Measurements from ENCODE around the gene APOL4.

APOL4 gene

DNA sequence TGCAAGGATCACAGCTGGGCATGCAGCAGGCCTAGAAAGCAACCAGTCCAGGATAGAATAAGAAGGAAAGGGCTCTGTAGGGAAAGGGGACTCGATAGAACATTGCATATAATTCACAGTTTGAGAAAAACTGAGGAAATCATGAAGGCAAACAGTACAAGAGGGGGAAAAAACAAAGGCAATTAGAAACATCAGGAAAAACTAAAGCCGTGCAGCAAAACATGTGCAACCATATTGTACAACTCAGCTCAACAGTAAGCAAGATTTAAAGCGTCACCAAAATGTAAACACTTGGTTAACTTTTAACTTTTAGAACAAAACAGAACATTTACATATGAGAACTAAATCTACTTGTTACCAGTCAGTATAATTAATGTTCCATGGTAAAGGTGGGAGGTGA, 49.5 kb downstream of the APOL4 start:
- peaks cover 4% of the 10 kb centered on the region for H3K4me1 ChIP-seq
- no peaks in the 10 kb centered on the region for H3K27me3 ChIP-seq
- H3K9me3 ChIP-seq: no peaks in the 10 kb centered on the region
- H3K36me3 ChIP-seq: no peaks in the 10 kb centered on the region
- TF ChIP-seq, protein P1, sequence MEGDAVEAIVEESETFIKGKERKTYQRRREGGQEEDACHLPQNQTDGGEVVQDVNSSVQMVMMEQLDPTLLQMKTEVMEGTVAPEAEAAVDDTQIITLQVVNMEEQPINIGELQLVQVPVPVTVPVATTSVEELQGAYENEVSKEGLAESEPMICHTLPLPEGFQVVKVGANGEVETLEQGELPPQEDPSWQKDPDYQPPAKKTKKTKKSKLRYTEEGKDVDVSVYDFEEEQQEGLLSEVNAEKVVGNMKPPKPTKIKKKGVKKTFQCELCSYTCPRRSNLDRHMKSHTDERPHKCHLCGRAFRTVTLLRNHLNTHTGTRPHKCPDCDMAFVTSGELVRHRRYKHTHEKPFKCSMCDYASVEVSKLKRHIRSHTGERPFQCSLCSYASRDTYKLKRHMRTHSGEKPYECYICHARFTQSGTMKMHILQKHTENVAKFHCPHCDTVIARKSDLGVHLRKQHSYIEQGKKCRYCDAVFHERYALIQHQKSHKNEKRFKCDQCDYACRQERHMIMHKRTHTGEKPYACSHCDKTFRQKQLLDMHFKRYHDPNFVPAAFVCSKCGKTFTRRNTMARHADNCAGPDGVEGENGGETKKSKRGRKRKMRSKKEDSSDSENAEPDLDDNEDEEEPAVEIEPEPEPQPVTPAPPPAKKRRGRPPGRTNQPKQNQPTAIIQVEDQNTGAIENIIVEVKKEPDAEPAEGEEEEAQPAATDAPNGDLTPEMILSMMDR (IDR thresholded peaks at IDR 0.05; ENCODE audit: low read depth, low read length): no peak
- H3K4me3 ChIP-seq (ENCODE audit: low read depth, low read length): no peak overlapping the region
- DNase-seq: no peak

DNA sequence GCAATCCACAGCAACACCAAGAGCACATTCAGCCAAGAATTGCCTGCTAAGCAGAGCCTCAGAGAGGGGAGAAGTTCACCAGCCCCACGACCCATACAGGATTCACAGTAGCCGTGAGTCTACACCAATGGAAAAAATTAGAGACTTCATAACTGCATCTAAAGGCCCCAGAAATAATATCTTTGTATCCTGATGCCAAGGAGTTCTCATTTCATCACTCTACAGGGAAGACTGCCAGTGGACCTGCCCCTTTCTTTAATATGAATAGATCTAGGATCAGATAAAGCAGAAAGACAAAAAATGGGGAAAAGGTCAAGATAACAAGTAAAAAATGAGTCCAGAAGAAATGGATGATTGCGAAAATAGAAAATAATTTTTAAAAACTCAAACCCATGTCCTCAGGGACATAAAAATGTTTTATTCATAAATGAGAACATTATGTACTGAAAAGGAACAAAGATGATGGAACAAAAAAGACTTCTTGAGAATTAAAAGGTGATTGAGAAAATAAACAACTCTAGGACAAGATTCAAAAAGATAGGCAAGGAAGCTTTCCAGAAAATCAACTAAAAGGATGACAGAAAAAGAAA, 50.5 kb downstream of the APOL4 start:
- no peak for DNase-seq
- Histone ChIP-seq H3K36me3 (no peaks in the 10 kb centered on the region), H3K4me3 (ENCODE audit: low read depth, low read length) (no peak overlapping the region), H3K27me3 (no peaks in the 10 kb centered on the region), H3K4me1 (peaks cover 5% of the 10 kb centered on the region), H3K9me3 (no peaks in the 10 kb centered on the region)
- TF ChIP-seq, protein P1 (IDR thresholded peaks at IDR 0.05; ENCODE audit: low read depth, low read length): no peak

DNA sequence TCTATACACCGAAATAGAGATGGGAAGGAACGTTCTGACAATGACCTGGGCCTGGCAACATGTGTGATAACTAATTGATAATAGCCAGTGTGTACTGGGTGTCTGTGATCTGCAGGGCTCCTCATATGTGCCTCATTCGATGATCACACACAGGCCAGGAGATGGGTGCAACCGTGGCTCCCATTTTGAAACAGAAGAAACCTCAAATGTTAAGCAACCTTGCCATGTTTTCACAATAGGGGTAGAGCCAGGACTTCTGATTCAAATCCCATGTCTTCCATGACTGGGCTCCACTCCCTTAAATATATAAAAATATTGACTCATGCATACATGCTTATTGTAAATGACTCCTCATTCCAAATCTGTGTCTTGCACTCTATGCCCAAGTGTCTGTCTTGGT, 52.2 kb downstream of the APOL4 start:
- TF ChIP-seq, protein P1 (IDR thresholded peaks at IDR 0.05; ENCODE audit: low read depth, low read length): no peak
- no peak overlapping the region for H3K4me3 ChIP-seq (ENCODE audit: low read depth, low read length)
- H3K4me1 ChIP-seq: peaks cover 5% of the 10 kb centered on the region
- H3K9me3 ChIP-seq: no peaks in the 10 kb centered on the region
- H3K36me3 ChIP-seq: no peaks in the 10 kb centered on the region
- no peaks in the 10 kb centered on the region for H3K27me3 ChIP-seq
- no peak for DNase-seq

DNA sequence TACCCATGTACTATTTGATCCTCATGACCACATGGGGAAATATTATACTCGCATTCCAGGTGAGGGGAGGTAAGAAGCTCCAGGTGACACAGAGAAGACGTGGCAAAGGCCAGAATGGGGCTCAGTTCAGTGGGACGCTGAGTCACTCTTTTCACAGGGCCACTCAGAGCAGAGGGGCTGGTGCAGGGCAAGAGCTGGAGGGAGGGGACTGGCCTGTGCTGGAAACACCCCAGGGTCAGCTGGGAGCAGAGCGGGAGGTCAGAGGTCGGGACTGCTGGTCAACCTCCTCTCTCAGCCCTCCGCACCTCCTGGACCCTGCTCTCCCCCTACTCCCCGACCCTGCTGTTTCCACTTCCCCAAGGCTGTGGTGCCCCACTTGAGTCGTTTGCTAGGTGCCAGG, 53.2 kb downstream of the APOL4 start:
- no peak overlapping the region for H3K4me3 ChIP-seq (ENCODE audit: low read depth, low read length)
- no peaks in the 10 kb centered on the region for H3K9me3 ChIP-seq
- no peaks in the 10 kb centered on the region for H3K36me3 ChIP-seq
- no peak for DNase-seq
- TF ChIP-seq, protein P1 (IDR thresholded peaks at IDR 0.05; ENCODE audit: low read depth, low read length): no peak
- peaks cover 5% of the 10 kb centered on the region for H3K4me1 ChIP-seq
- H3K27me3 ChIP-seq: no peaks in the 10 kb centered on the region

DNA sequence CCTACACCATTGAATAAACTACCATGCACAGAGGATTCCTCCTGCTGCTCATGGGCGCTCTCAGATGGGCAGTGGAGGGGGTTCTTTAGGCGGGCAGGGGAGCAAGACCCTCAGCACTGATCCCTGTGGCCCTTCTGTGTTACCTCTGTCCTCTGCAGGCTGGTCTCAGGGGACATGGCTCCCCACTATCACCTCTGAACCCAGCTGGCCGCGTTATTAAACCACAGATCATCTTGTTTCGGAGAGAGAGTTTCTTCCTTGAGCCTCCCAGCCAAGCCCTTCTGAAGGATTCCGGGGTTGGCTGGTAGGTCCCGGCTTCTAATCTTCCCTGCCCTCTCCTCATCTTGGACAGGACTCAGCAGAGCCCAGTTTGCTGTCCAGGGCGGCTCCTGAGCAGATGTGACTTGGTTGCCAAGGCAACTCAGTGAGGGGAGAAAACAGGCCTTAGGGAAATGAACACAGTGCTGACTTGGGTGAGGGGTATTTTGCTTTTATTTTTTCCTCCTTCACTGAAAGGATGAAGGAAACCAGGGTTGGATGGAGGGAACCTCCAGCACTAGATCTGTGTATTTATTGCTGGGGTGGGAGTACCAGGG, 54.3 kb downstream of the APOL4 start:
- peak; percentile 38 for DNase-seq

DNA sequence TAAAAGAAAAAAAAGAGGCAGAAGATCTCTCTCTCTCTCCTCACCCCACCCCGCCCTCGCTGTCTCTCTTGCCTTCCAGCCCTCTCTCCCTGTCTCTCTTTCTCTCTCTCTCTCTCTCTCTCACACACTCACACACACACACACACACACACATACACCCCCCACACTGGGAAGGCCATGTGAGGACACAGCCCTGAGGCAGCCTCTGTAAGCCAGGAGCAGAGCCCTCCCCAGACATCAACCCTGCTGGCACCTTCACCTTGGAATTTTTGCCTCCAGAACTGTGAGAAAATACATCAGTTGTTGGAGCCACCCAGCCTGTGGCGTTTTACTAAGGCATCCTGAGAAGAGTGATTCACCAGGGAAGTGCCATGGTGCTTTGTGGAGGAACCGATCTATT, 55.7 kb downstream of the APOL4 start:
- H3K4me1 ChIP-seq: peaks cover 5% of the 10 kb centered on the region
- H3K27me3 ChIP-seq: no peaks in the 10 kb centered on the region
- H3K4me3 ChIP-seq (ENCODE audit: low read depth, low read length): no peak overlapping the region
- no peaks in the 10 kb centered on the region for H3K9me3 ChIP-seq
- TF ChIP-seq, protein P1 (IDR thresholded peaks at IDR 0.05; ENCODE audit: low read depth, low read length): no peak
- no peaks in the 10 kb centered on the region for H3K36me3 ChIP-seq
- DNase-seq: no peak

More for the DNA sequence above, 54.3 kb downstream of the APOL4 start:
- Histone ChIP-seq H3K36me3 (no peaks in the 10 kb centered on the region), H3K4me1 (peaks cover 5% of the 10 kb centered on the region), H3K27me3 (no peaks in the 10 kb centered on the region), H3K4me3 (ENCODE audit: low read depth, low read length) (no peak overlapping the region), H3K9me3 (no peaks in the 10 kb centered on the region)
- TF ChIP-seq, protein P1 (IDR thresholded peaks at IDR 0.05; ENCODE audit: low read depth, low read length): no peak

Measured in BE2C (cell line).